Activated CD4-positive, alpha-beta memory T cell treated with anti-CD3 and anti-CD28 coated beads for 36 hours (primary cell): ENCODE data around the gene ZNF573. TPM values are rescaled to one million over a fixed set of nuclear protein-coding genes. Genes with fewer than 3 reads are reported as not detected.

Experiments
- CTCF ChIA-PET: fragments of 350-600 bp; sonication (Branson Sonifier 250); formaldehyde crosslinking; loops from one replicate; lab custom pipeline; 2021; ENCODE audit warnings: antibody characterized with exemption, inconsistent platforms; lab: Charles Lee
- POLR2A ChIA-PET: fragments of 350-600 bp; sonication (Branson Sonifier 250); formaldehyde crosslinking; loops from one replicate; lab custom pipeline; 2021; ENCODE audit warnings: antibody characterized with exemption; lab: Charles Lee
- DNase-seq: peaks from one replicate; pipeline ENCODE4 v3.0.0-alpha.2; 2020
- H3K27ac Mint-ChIP-seq: one replicate; pipeline ENCODE4 v1.8.0; 2021; ENCODE audit warnings: mixed read lengths
- H3K27me3 Mint-ChIP-seq: one replicate; pipeline ENCODE4 v1.8.0; 2021; ENCODE audit warnings: mixed read lengths
- H3K36me3 Mint-ChIP-seq: one replicate; pipeline ENCODE4 v1.8.0; 2021; ENCODE audit warnings: mixed read lengths
- H3K4me1 Mint-ChIP-seq: one replicate; pipeline ENCODE4 v1.8.0; 2021; ENCODE audit warnings: low read depth, mixed read lengths
- H3K4me3 Mint-ChIP-seq: one replicate; pipeline ENCODE4 v1.8.0; 2021; ENCODE audit warnings: mild to moderate bottlenecking, mixed read lengths
- H3K9me3 Mint-ChIP-seq: one replicate; pipeline ENCODE4 v1.8.0; 2021; ENCODE audit warnings: mixed read lengths
- intact Hi-C: fragments of 100-400 bp; cut with micrococcal nuclease; formaldehyde crosslinking; loops from one replicate; pipeline ENCODE4 v1.15.1; 2023
- total RNA-seq, 2 experiments: library from RNA; stranded (reverse); gene quantifications; one replicate each; pipeline ENCODE4 v1.2.3, GENCODE V29; 2021

Gene ZNF573
- total RNA-seq, 2 experiments from 2014 or later = 7.7 to 7.8 TPM

DNA sequence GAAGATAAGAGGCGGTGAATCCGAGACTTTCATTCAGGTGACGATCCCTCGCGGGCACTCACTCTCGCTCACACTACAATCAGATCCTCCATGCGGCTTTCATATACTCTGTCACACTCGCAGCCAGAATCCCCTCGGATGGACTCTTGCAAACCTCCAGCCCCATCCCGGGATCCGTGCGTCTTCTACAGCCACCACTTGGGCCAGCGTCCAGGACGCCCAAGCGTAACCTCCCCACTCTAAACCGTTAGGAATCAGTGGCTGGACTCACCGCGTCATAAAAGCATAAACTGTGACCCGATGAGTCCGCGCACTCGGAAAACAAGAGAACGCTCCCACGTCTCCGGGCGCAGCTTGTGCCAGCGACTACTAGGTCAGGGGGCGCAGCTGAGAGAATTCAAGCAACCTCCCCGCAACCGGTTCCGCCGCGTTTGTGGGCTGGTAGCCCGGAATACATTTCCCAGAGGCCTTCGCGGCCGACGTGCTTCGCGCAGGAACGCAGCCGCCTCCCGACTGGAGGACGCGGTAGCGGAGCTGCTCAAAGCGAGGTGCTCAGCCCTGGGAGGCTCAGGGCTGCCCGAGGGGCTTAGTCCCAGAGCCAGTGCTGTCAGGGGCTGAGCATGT lies 87.4 kb downstream of the ZNF573 start:
- peak overlapping the region; percentile 77 for H3K27ac Mint-ChIP-seq
- no peaks in the 10 kb centered on the region for H3K27me3 Mint-ChIP-seq
- DNase-seq = peak; percentile 89
- peaks cover 16% of the 10 kb centered on the region for H3K36me3 Mint-ChIP-seq
- peaks cover 27% of the 10 kb centered on the region for H3K9me3 Mint-ChIP-seq
- ChIA-PET CTCF (interaction anchor here (1.1 kb wide), 1 partner anchor 88 kb away, joined by 3 read pairs; no protein-coding TSS in a partner anchor), POLR2A (interaction anchor here (0.9 to 1.1 kb wide), 4 partner anchors 88 to 321 kb away, joined by 3 to 5 read pairs (median 4); partner anchors contain the start of genes ZNF527, ZNF540, ZNF570 and ZNF571)
- intact Hi-C loops = loop anchor here (2.0 to 10.0 kb wide), 4 partner anchors 27 to 227 kb away; partner anchors contain the start of genes ZFP30, ZNF540, ZNF569 and ZNF570
- H3K4me1 Mint-ChIP-seq = peaks cover 9% of the 10 kb centered on the region
- H3K4me3 Mint-ChIP-seq = peak overlapping the region; percentile 87

Other genes with a start within 250 kb of the ZNF573 start
- gene ZNF571, start 184.8 kb downstream of the ZNF573 start, total RNA-seq = 1 to 10 TPM; 2.7 to 4.0 TPM
- 1 to 10 TPM in 1 of 2 experiments, under 1 TPM in 1; 0.86 to 1.1 TPM for gene ZNF540, start 184.7 kb downstream of the ZNF573 start, total RNA-seq
- gene ZFP30, start 124.1 kb downstream of the ZNF573 start, total RNA-seq = 10 to 100 TPM; 11.1 to 11.4 TPM
- gene ZNF607, start 59.8 kb downstream of the ZNF573 start, total RNA-seq = 1 to 10 TPM; 5.3 to 7.0 TPM
- not detected for gene WDR87, start 127.0 kb upstream of the ZNF573 start, total RNA-seq
- 10 to 100 TPM; 10.3 to 12.1 TPM for gene SIPA1L3, start 127.6 kb upstream of the ZNF573 start, total RNA-seq